ENCODE data around the gene KRIT1.

Gene KRIT1

GRCh38 chr7:92150450-92151017 lies 95.2 kb downstream of the KRIT1 start:
- DNase-seq, result peak; percentile 19

GRCh38 chr7:92149736-92150239 lies 95.9 kb downstream of the KRIT1 start:
- DNase-seq, result no peak
